OCI-LY7 (cell line): ENCODE results near the gene OPTC. TPM values are rescaled to one million over a fixed set of nuclear protein-coding genes. Genes with fewer than 3 reads are reported as not detected.

Source experiments
- BruUV-seq: library from RNA; stranded (reverse); fragments of 400-500 nt; replicated peaks from 2 replicates; lab custom pipeline; 2021; lab: Mats Ljungman, UMichigan
- CTCF ChIA-PET: fragments of 300-600 bp; sonication (Branson Sonifier 250); formaldehyde crosslinking; loops from one replicate; lab custom pipeline; 2022; ENCODE audit warnings: antibody characterized with exemption; ENCODE audit not compliant: unreplicated experiment; lab: Charles Lee
- POLR2A ChIA-PET: fragments of 300-600 bp; sonication (Branson Sonifier 250); formaldehyde crosslinking; loops from one replicate; lab custom pipeline; 2022; ENCODE audit warnings: antibody characterized with exemption; lab: Charles Lee
- DNase-seq: peaks from one replicate; pipeline ENCODE4 v3.0.0-alpha.2; 2015; ENCODE audit warnings: low spot score
- H2AFZ ChIP-seq: fragments of 200-600 bp; sonication (generic), shearing (Covaris generic); 2 replicates; pipeline ENCODE4 v1.6.1; 2014; ENCODE audit warnings: mild to moderate bottlenecking, antibody characterized with exemption, low read length, moderate library complexity
- H3K27ac ChIP-seq: fragments of 200-600 bp; sonication (generic); 2 replicates; pipeline ENCODE4 v1.5.1; 2014; ENCODE audit warnings: mixed run types, low read depth, mild to moderate bottlenecking, moderate library complexity, low read length, inconsistent platforms; ENCODE audit not compliant: poor library complexity, severe bottlenecking
- H3K36me3 ChIP-seq: fragments of 200-600 bp; sonication (generic); 2 replicates; pipeline ENCODE4 v1.6.1; 2014; ENCODE audit warnings: mild to moderate bottlenecking, antibody characterized with exemption, low read length, moderate library complexity, mixed read lengths; ENCODE audit not compliant: insufficient read depth
- H3K4me1 ChIP-seq: fragments of 200-600 bp; sonication (generic); 2 replicates; pipeline ENCODE4 v1.5.1; 2014; ENCODE audit warnings: mild to moderate bottlenecking, low read length; ENCODE audit not compliant: insufficient read depth, poor library complexity, severe bottlenecking
- H3K4me2 ChIP-seq: fragments of 200-600 bp; sonication (generic); 2 replicates; pipeline ENCODE4 v1.6.1; 2014; ENCODE audit warnings: mild to moderate bottlenecking, low read length
- H3K4me3 ChIP-seq: fragments of 200-600 bp; sonication (generic); 2 replicates; pipeline ENCODE4 v1.5.1; 2014; ENCODE audit warnings: mild to moderate bottlenecking, low read depth, low read length; ENCODE audit not compliant: poor library complexity, severe bottlenecking
- H3K79me2 ChIP-seq: fragments of 200-600 bp; sonication (generic); 2 replicates; pipeline ENCODE4 v1.6.1; 2016; ENCODE audit warnings: low read depth, mild to moderate bottlenecking, low read length, moderate library complexity, mixed read lengths; ENCODE audit not compliant: insufficient read depth
- H3K9me2 ChIP-seq: fragments of 200-600 bp; sonication (generic); 2 replicates; pipeline ENCODE4 v1.6.1; 2016; ENCODE audit warnings: mild to moderate bottlenecking, low read length, mixed read lengths; ENCODE audit not compliant: insufficient read depth
- H3K9me3 ChIP-seq: fragments of 200-600 bp; sonication (generic); 2 replicates; pipeline ENCODE4 v1.6.1; 2014; ENCODE audit warnings: mild to moderate bottlenecking, mixed run types, low read length, mixed read lengths
- H4K20me1 ChIP-seq: fragments of 200-600 bp; sonication (generic); 2 replicates; pipeline ENCODE4 v1.6.1; 2014; ENCODE audit warnings: mild to moderate bottlenecking, antibody characterized with exemption, low read length, moderate library complexity, mixed read lengths; ENCODE audit not compliant: insufficient read depth
- CTCF ChIP-seq: fragments of 200-600 bp; sonication (generic); conservative IDR thresholded peaks from 2 replicates; pipeline ENCODE4 v1.5.1; 2014; ENCODE audit warnings: mild to moderate bottlenecking, antibody characterized with exemption, low read length, moderate library complexity, mixed read lengths
- EZH2phosphoT487 ChIP-seq: fragments of 200-600 bp; sonication (generic); IDR thresholded peaks from 2 replicates; pipeline ENCODE4 v1.6.1; 2018; ENCODE audit warnings: low read depth, borderline replicate concordance, mild to moderate bottlenecking, mixed run types, antibody characterized with exemption, low read length, moderate library complexity, mixed read lengths
- intact Hi-C: fragments of 100-400 bp; cut with micrococcal nuclease; formaldehyde crosslinking; loops from one replicate; pipeline ENCODE4 v1.10.0; 2022; ENCODE audit not compliant: unreplicated experiment
- total RNA-seq, 2 experiments: library from RNA; depleted of rRNA in 1 of 2; stranded (reverse); fragments of >200 nt in 1 of 2; shearing (Covaris generic) in 1 of 2; gene quantifications; 2 replicates each; pipeline ENCODE4 v1.2.3, GENCODE V29; 2014 to 2022

OPTC gene
- total RNA-seq, 2 experiments from 2014 or later: not detected

GRCh38 chr1:203538726-203539125, 44.8 kb downstream of the OPTC start:
- POLR2A ChIA-PET: interaction anchor here (0.7 kb wide), 1 partner anchor 628 kb away, joined by 5 read pairs; no protein-coding TSS in a partner anchor
- intact Hi-C loops: no loop called here
- CTCF ChIA-PET: no interaction called here

GRCh38 chr1:203539831-203540546, 46.0 kb downstream of the OPTC start:
- Histone ChIP-seq H3K4me1 (no peaks in the 10 kb centered on the region), H3K4me2 (no peak overlapping the region), H4K20me1 (no peaks in the 10 kb centered on the region), H3K9me3 (no peaks in the 10 kb centered on the region), H3K36me3 (no peaks in the 10 kb centered on the region), H3K9me2 (no peaks in the 10 kb centered on the region), H2AFZ (no peak overlapping the region), H3K4me3 (no peak overlapping the region), H3K79me2 (no peaks in the 10 kb centered on the region), H3K27ac (no peak overlapping the region)
- ChIA-PET CTCF (no interaction called here), POLR2A (interaction anchor here (0.9 kb wide), 1 partner anchor 8 kb away, joined by 3 read pairs; no protein-coding TSS in a partner anchor)
- no TSS peak for BruUV-seq
- no peak for DNase-seq
- intact Hi-C loops: no loop called here
- TF ChIP-seq CTCF: no peak
- no peak for TF ChIP-seq EZH2phosphoT487

More at GRCh38 chr1:203538726-203539125, 44.8 kb downstream of the OPTC start:
- Histone ChIP-seq H3K4me1 (no peaks in the 10 kb centered on the region), H3K27ac (no peak overlapping the region), H3K4me2 (no peak overlapping the region), H3K36me3 (no peaks in the 10 kb centered on the region), H3K9me2 (no peaks in the 10 kb centered on the region), H3K79me2 (no peaks in the 10 kb centered on the region), H3K9me3 (no peaks in the 10 kb centered on the region), H4K20me1 (no peaks in the 10 kb centered on the region), H2AFZ (no peak overlapping the region), H3K4me3 (no peak overlapping the region)
- DNase-seq: no peak
- TF ChIP-seq EZH2phosphoT487: no peak
- TF ChIP-seq CTCF: no peak
- BruUV-seq: no TSS peak

- CTCF ChIA-PET: no interaction called here
- no peaks in the 10 kb centered on the region for H4K20me1 ChIP-seq
- H3K27ac ChIP-seq: no peak overlapping the region
- no peak overlapping the region for H3K4me3 ChIP-seq
- H3K9me3 ChIP-seq: no peaks in the 10 kb centered on the region
- no peaks in the 10 kb centered on the region for H3K9me2 ChIP-seq
- H3K4me2 ChIP-seq: no peak overlapping the region
- POLR2A ChIA-PET: no interaction called here
- intact Hi-C loops: no loop called here
- H3K79me2 ChIP-seq: no peaks in the 10 kb centered on the region
- no peaks in the 10 kb centered on the region for H3K36me3 ChIP-seq
- no peak for TF ChIP-seq EZH2phosphoT487
- no peak for TF ChIP-seq CTCF
- no peak for DNase-seq
- H2AFZ ChIP-seq: no peak overlapping the region
- no peaks in the 10 kb centered on the region for H3K4me1 ChIP-seq
- no TSS peak for BruUV-seq
Measured at GRCh38 chr1:203544485-203544884, 50.5 kb downstream of the OPTC start.
